ENCODE measurements around the gene NAT10. TPM values are rescaled to one million over a fixed set of nuclear protein-coding genes. Genes with fewer than 3 reads are reported as not detected.
A peak's percentile ranks its signal among the peaks of the same experiment; 100 is the strongest.

The NAT10 gene
- total and polyA plus RNA-seq, 7 experiments from 2014 or later: 33.8 to 104 (median 69.3) TPM

DNA sequence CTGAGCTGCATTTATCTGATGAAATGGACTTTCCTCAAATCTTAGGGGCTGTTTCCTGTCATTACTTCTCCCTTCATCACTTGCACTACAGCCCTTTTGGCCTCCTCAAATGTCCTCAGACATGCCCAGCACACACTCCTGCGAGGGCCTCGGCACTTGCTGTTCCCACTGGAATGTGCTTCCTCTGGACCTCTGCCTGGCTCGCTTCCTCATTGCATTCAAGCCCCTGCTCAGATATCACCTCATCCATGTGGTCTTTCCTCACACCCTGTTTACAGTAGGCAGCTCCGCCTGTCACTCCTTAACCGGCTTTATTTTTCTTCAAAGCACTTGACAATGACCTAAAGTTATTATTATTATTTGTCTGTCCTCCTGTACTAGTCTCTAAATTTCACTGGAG lies 9.0 kb downstream of the NAT10 start:
- H3K4me1 Mint-ChIP-seq: peaks cover 0 to 20% (median 7%) of the 10 kb centered on the region in 7 donors
- no peak overlapping the region for H3K27ac Mint-ChIP-seq
- H3K36me3 Mint-ChIP-seq: peaks cover 30 to 66% (median 49%) of the 10 kb centered on the region in 5 donors
- Histone ChIP-seq H3K27ac (ENCODE audit: low read depth, low read length) (no peak overlapping the region), H3K4me1 (ENCODE audit: control insufficient read depth in 2 of 2, insufficient read depth in 2 of 2, low read length in 2 of 2) (no peaks in the 10 kb centered on the region), H3K4me3 (ENCODE audit: low read length) (no peak overlapping the region), H3K36me3 (ENCODE audit: control insufficient read depth in 2 of 3, insufficient read depth in 3 of 3, low read length in 3 of 3) (peaks cover 16 to 96% (median 38%) of the 10 kb centered on the region in 3 experiments), H3K9me3 (ENCODE audit: control insufficient read depth in 2 of 3, low read length in 3 of 3) (no peaks in the 10 kb centered on the region), H3K27me3 (ENCODE audit: control insufficient read depth in 2 of 2, insufficient read depth in 2 of 2, low read length in 2 of 2) (no peaks in the 10 kb centered on the region)
- intact Hi-C loops (cut with micrococcal nuclease): no loop called here
- no peaks in the 10 kb centered on the region for H3K27me3 Mint-ChIP-seq
- H3K9me3 Mint-ChIP-seq: no peaks in the 10 kb centered on the region
- ChIA-PET CTCF (no interaction called here), POLR2A (no interaction called here)
- H3K4me3 Mint-ChIP-seq: no peak overlapping the region
- no peak for DNase-seq
- no peak for ATAC-seq

DNA sequence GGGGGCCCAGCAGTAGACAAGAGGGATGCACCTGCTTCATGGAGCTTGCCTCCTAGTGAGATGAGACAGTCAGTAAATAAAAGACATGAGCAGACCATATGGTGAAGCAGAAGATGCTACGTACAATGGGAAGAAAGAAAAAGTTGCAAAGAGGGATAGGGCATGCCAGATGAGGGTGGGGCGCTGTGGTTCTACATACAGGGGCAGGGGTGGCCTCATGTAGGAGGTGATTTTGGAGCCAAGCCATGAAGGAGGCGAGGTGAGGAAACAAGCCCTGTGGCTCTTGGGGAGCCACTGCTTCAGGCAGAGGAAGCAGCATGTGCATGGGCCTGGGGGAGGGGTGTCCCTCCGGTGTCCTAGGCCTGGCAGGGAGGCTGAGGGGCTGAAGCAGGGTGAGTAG lies 15.2 kb downstream of the NAT10 start:
- no peak for ATAC-seq
- H3K9me3 Mint-ChIP-seq: no peaks in the 10 kb centered on the region
- H3K4me1 ChIP-seq (ENCODE audit: control insufficient read depth in 2 of 2, insufficient read depth in 2 of 2, low read length in 2 of 2): no peaks in the 10 kb centered on the region

DNA sequence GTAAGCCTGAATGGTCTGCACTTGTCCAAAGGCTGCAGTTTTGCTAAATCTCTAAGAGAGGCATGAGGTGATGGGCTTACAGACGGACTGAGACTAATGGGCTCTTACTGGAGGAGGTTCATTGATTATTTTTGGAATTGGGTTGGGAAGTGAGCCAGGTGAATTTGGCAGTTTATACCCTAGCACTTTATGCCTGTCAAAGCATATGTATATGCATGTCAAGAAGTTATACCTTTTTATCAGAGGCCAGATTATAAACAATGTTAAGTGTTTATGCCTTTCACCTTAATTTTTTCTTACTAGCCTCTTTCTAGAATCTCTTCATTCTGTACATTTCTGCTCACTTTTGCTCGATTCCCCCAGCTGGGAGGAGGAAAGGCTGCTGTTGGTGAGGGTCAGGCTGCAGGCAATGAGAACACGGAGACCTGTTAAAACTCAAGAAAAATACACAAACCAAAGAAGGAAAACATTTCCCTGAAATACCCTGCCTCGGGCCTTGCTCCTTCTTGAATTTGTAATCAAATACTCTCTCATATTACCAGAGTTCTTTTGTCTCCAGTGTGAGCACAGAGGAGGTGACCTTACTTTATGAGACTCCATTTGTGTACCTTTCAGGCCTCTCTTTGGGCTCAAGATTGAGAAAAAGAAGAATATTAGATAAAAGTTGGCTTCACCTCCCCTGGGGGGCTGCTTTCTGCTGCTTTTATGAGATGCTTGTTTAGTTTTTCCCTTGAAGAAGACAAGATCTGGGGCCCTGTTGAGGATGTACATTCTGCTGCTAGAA lies 19.6 kb downstream of the NAT10 start:
- CTCF ChIA-PET: no interaction called here
- H3K36me3 ChIP-seq (ENCODE audit: control insufficient read depth in 2 of 3, insufficient read depth in 3 of 3, low read length in 3 of 3): peaks cover 15 to 81% (median 20%) of the 10 kb centered on the region in 3 experiments

More for the DNA sequence above, 15.2 kb downstream of the NAT10 start:
- Mint-ChIP-seq H3K4me3 (no peak overlapping the region), H3K4me1 (peaks cover 0 to 9% (median 3%) of the 10 kb centered on the region in 7 donors), H3K27ac (peak overlapping the region in 1 of 9 donors; percentile 25), H3K27me3 (no peaks in the 10 kb centered on the region), H3K36me3 (peaks cover 21 to 71% (median 50%) of the 10 kb centered on the region in 5 donors)
- CTCF ChIA-PET: no interaction called here
- Histone ChIP-seq H3K27ac (ENCODE audit: low read depth, low read length) (no peak overlapping the region), H3K4me3 (ENCODE audit: low read length) (no peak overlapping the region), H3K36me3 (ENCODE audit: control insufficient read depth in 2 of 3, insufficient read depth in 3 of 3, low read length in 3 of 3) (peaks cover 0 to 92% (median 25%) of the 10 kb centered on the region in 3 experiments), H3K27me3 (ENCODE audit: control insufficient read depth in 2 of 2, insufficient read depth in 2 of 2, low read length in 2 of 2) (no peaks in the 10 kb centered on the region), H3K9me3 (ENCODE audit: control insufficient read depth in 2 of 3, low read length in 3 of 3) (no peaks in the 10 kb centered on the region)
- POLR2A ChIA-PET: no interaction called here
- no peak for DNase-seq
- intact Hi-C loops (cut with micrococcal nuclease): no loop called here

DNA sequence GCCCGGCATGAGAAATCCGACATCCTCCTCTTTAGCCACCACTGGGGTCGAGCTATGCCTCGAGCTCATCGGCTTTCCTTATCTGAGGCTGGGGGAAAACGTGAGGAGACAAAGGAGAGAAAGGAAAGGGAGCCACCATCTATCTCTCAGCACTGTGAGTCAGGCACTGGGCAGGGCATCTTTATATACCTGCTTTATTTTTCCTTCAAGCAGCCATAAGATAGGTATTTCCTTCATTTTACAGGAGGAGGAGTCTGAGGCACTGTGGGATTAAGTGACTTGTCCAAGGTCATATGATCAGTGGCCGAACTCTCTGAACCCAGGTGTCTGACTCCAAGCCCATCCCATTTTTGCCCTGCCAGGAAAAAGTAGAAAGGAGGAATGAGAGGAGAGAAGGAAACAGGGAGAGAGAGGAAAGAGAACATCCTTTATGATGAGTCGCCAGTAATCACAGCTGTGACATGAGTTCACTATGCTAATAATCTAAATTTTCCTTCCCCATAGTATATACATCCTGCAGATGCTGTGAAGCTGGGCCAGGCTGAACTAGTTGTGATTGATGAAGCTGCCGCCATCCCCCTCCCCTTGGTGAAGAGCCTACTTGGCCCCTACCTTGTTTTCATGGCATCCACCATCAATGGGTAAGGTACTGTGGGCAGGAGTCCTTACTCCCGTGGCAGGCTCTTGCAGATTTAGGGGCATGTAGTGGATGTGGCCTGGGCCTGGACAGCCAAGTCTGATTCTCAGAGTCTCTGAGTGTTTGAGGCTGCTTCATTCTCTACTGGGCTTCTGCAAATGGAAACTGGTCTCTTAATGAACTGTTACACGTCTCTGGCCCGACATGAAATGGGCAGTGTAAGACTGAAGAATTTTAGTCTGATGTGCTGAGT lies 21.8 kb downstream of the NAT10 start:
- ChIA-PET POLR2A (no interaction called here), CTCF (no interaction called here)
- Mint-ChIP-seq H3K27me3 (no peaks in the 10 kb centered on the region), H3K4me1 (peaks cover 0 to 3% (median 0%) of the 10 kb centered on the region in 7 donors), H3K27ac (peak overlapping the region in 1 of 9 donors; percentile 48), H3K36me3 (peaks cover 4 to 68% (median 52%) of the 10 kb centered on the region in 5 donors), H3K4me3 (no peak overlapping the region), H3K9me3 (no peaks in the 10 kb centered on the region)
- DNase-seq: no peak
- H3K27me3 ChIP-seq (ENCODE audit: control insufficient read depth in 2 of 2, insufficient read depth in 2 of 2, low read length in 2 of 2): no peaks in the 10 kb centered on the region
- ATAC-seq: no peak
- H3K4me3 ChIP-seq (ENCODE audit: low read length): no peak overlapping the region
- H3K9me3 ChIP-seq (ENCODE audit: control insufficient read depth in 2 of 3, low read length in 3 of 3): no peaks in the 10 kb centered on the region
- H3K4me1 ChIP-seq (ENCODE audit: control insufficient read depth in 2 of 2, insufficient read depth in 2 of 2, low read length in 2 of 2): no peaks in the 10 kb centered on the region
- H3K36me3 ChIP-seq (ENCODE audit: control insufficient read depth in 2 of 3, insufficient read depth in 3 of 3, low read length in 3 of 3): peaks cover 9 to 84% (median 15%) of the 10 kb centered on the region in 3 experiments
- H3K27ac ChIP-seq (ENCODE audit: low read depth, low read length): no peak overlapping the region
- intact Hi-C loops (cut with micrococcal nuclease): no loop called here

More for the DNA sequence above, 19.6 kb downstream of the NAT10 start:
- POLR2A ChIA-PET: no interaction called here
- ATAC-seq (no peak), DNase-seq (no peak)
- Mint-ChIP-seq H3K27me3 (no peaks in the 10 kb centered on the region), H3K9me3 (no peaks in the 10 kb centered on the region), H3K36me3 (peaks cover 15 to 72% (median 58%) of the 10 kb centered on the region in 5 donors), H3K4me1 (peaks cover 0 to 5% (median 3%) of the 10 kb centered on the region in 7 donors), H3K4me3 (no peak overlapping the region), H3K27ac (no peak overlapping the region)
- intact Hi-C loops (cut with micrococcal nuclease): no loop called here
- no peaks in the 10 kb centered on the region for H3K27me3 ChIP-seq (ENCODE audit: control insufficient read depth in 2 of 2, insufficient read depth in 2 of 2, low read length in 2 of 2)
- no peaks in the 10 kb centered on the region for H3K4me1 ChIP-seq (ENCODE audit: control insufficient read depth in 2 of 2, insufficient read depth in 2 of 2, low read length in 2 of 2)
- H3K4me3 ChIP-seq (ENCODE audit: low read length): no peak overlapping the region
- no peak overlapping the region for H3K27ac ChIP-seq (ENCODE audit: low read depth, low read length)
- no peaks in the 10 kb centered on the region for H3K9me3 ChIP-seq (ENCODE audit: control insufficient read depth in 2 of 3, low read length in 3 of 3)

DNA sequence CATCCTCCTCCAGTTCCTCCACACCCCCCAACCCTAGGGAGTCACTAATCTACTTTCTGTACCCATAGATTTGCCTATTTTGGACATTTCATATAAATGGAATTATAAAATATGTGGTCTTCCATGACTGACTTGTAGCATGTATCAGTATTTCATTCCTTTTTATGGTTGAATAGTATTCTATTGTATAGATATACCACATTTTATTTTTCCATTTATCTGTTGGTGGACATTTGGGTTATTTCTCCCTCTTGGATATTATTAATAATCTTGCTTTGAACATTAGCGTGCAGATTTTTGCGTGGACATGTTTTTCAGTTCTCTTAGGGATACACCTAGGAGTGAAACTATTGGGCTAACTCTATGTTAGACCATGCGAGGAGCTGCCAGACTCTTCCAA lies 23.4 kb downstream of the NAT10 start:
- CTCF ChIA-PET: no interaction called here
- intact Hi-C loops (cut with micrococcal nuclease): no loop called here
- H3K4me1 ChIP-seq (ENCODE audit: control insufficient read depth in 2 of 2, insufficient read depth in 2 of 2, low read length in 2 of 2): no peaks in the 10 kb centered on the region
- Mint-ChIP-seq H3K4me3 (no peak overlapping the region), H3K27ac (no peak overlapping the region), H3K36me3 (peaks cover 4 to 73% (median 47%) of the 10 kb centered on the region in 5 donors), H3K27me3 (no peaks in the 10 kb centered on the region), H3K9me3 (no peaks in the 10 kb centered on the region), H3K4me1 (no peaks in the 10 kb centered on the region)
- no peaks in the 10 kb centered on the region for H3K9me3 ChIP-seq (ENCODE audit: control insufficient read depth in 2 of 3, low read length in 3 of 3)
- peaks cover 11 to 84% (median 15%) of the 10 kb centered on the region in 3 experiments for H3K36me3 ChIP-seq (ENCODE audit: control insufficient read depth in 2 of 3, insufficient read depth in 3 of 3, low read length in 3 of 3)
- H3K4me3 ChIP-seq (ENCODE audit: low read length): no peak overlapping the region
- no peak overlapping the region for H3K27ac ChIP-seq (ENCODE audit: low read depth, low read length)
- POLR2A ChIA-PET: no interaction called here
- ATAC-seq (no peak), DNase-seq (no peak)
- H3K27me3 ChIP-seq (ENCODE audit: control insufficient read depth in 2 of 2, insufficient read depth in 2 of 2, low read length in 2 of 2): no peaks in the 10 kb centered on the region

DNA sequence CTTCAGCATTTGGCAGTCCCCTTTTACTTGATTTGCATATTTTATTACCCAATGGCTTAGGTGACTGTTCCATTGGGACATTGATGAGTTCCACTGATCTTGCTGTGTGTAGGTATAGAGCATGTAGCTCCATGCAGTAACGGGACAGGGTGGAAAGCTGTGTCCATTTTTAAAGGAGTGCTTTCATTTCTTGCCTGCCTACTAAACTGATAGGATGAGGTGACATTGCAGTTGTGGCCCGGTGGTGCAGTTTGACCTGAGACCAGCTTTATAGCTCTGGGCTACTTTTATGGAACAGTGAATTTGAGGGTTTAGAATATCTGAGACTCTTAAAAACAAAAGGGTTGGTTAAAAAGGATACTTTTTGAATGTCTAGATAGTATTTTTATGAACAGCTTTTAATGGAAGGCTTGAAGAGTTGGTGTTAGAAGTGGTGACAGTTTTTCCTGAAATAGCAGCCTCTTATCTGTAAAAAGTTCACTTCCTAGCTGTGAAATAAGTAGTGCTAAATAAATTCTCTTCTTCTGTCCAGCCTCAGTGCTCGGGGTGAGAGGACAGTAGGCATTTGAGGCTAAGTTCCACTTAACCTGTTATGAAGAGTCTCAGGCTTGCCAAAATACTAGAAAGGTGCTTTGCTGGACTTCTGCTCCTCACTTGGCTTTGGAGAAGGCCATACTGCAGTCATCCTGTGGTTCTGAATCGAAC lies 27.0 kb downstream of the NAT10 start:
- H3K4me3 ChIP-seq (ENCODE audit: low read length): no peak overlapping the region
- ATAC-seq: no peak
- H3K27me3 ChIP-seq (ENCODE audit: control insufficient read depth in 2 of 2, insufficient read depth in 2 of 2, low read length in 2 of 2): no peaks in the 10 kb centered on the region
- ChIA-PET POLR2A (no interaction called here), CTCF (interaction anchor here (0.9 kb wide), 1 partner anchor 13 kb away, joined by 4 read pairs; no protein-coding TSS in a partner anchor)
- intact Hi-C loops (cut with micrococcal nuclease): no loop called here
- Mint-ChIP-seq H3K27ac (no peak overlapping the region), H3K27me3 (no peaks in the 10 kb centered on the region), H3K4me3 (no peak overlapping the region), H3K36me3 (peaks cover 10 to 70% (median 38%) of the 10 kb centered on the region in 5 donors), H3K4me1 (peaks cover 0 to under 1% (median 0%) of the 10 kb centered on the region in 7 donors), H3K9me3 (no peaks in the 10 kb centered on the region)
- peaks cover 19 to 84% (median 23%) of the 10 kb centered on the region in 3 experiments for H3K36me3 ChIP-seq (ENCODE audit: control insufficient read depth in 2 of 3, insufficient read depth in 3 of 3, low read length in 3 of 3)
- H3K4me1 ChIP-seq (ENCODE audit: control insufficient read depth in 2 of 2, insufficient read depth in 2 of 2, low read length in 2 of 2): no peaks in the 10 kb centered on the region
- no peaks in the 10 kb centered on the region for H3K9me3 ChIP-seq (ENCODE audit: control insufficient read depth in 2 of 3, low read length in 3 of 3)
- H3K27ac ChIP-seq (ENCODE audit: low read depth, low read length): no peak overlapping the region
- DNase-seq: no peak
